ENCODE results near the gene STK40.

DNA sequence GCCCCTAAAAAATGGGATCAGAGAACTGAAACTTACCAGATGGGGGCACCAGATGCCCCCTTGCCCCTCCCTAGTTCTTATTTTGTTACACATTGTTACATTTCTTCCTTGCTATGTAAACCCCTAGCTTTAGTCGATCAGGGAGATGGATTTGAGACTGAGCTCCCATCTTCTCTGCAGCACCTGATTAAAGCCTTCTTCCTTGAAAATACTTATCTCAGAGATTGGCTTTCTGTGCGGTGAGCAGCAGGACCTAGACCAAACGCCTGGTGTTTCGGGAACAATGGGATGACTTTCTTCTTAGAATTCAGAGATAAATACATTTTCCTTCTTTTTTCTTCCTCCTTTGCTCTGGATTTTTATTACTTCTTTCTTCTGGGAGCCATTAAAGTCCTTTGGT lies 28.7 kb upstream of the STK40 start:
- TF ChIP-seq YY1 (IDR thresholded peaks at IDR 0.05; ENCODE audit: insufficient read depth, insufficient read length) (no peak), ZNF274 (IDR thresholded peaks at IDR 0.05; ENCODE audit: low read depth, low read length) (no peak)
